Astrocyte of the cerebellum (primary cell): ENCODE measurements around the gene DUSP14.

Source experiments
- DNase-seq: peaks from one replicate; pipeline ENCODE4 v3.0.0-alpha.2; 2011; ENCODE audit warnings: low read depth
- H3K4me3 ChIP-seq: 2 replicates; pipeline ENCODE4 v1.5.1; 2011; ENCODE audit warnings: mild to moderate bottlenecking, low read depth, low read length, moderate library complexity
- CTCF ChIP-seq: IDR thresholded peaks from 2 replicates; pipeline ENCODE4 v1.5.1; 2012; ENCODE audit warnings: low read length, low read depth, moderate library complexity, mild to moderate bottlenecking; ENCODE audit errors: missing control alignments
- in situ Hi-C: cut with HindIII; loops from 2 replicates; pipeline ENCODE4 v1.10.0; 2017; ENCODE audit warnings: low sequenced_read_pairs

Gene DUSP14

GRCh38 chr17:37551788-37552187 lies 62.1 kb downstream of the DUSP14 start:
- no peak overlapping the region for H3K4me3 ChIP-seq
- DNase-seq: no peak
- in situ Hi-C loops: no loop called here
- TF ChIP-seq CTCF: no peak

- H3K4me3 ChIP-seq: no peak overlapping the region
- DNase-seq: no peak
- in situ Hi-C loops: no loop called here
- no peak for TF ChIP-seq CTCF
These were observed 63.8 kb downstream of the DUSP14 start for GRCh38 chr17:37553401-37553966.

- in situ Hi-C loops: no loop called here
- DNase-seq: no peak
- H3K4me3 ChIP-seq: no peak overlapping the region
- no peak for TF ChIP-seq CTCF
These were observed 65.7 kb downstream of the DUSP14 start for GRCh38 chr17:37555386-37555785.

- no peak for DNase-seq
- no peak for TF ChIP-seq CTCF
- H3K4me3 ChIP-seq: no peak overlapping the region
- in situ Hi-C loops: no loop called here
These were observed 67.8 kb downstream of the DUSP14 start for GRCh38 chr17:37557482-37557881.

GRCh38 chr17:37558299-37558698 lies 68.6 kb downstream of the DUSP14 start:
- no peak for TF ChIP-seq CTCF
- H3K4me3 ChIP-seq: no peak overlapping the region
- in situ Hi-C loops: no loop called here
- DNase-seq: no peak

- no peak for DNase-seq
- TF ChIP-seq CTCF: no peak
- H3K4me3 ChIP-seq: no peak overlapping the region
- in situ Hi-C loops: no loop called here
These were observed 72.5 kb downstream of the DUSP14 start for GRCh38 chr17:37562016-37562745.
